H1 (cell line): ENCODE results near the gene TTC31. TPM values are rescaled to one million over a fixed set of nuclear protein-coding genes. Genes with fewer than 3 reads are reported as not detected.
A peak's percentile ranks its signal among the peaks of the same experiment; 100 is the strongest.

Experiments used
- CTCF ChIA-PET: fragments of 300-600 bp; sonication (Branson Sonifier 250); formaldehyde crosslinking; loops from one replicate; lab custom pipeline; 2021; ENCODE audit not compliant: partially characterized antibody; lab: Charles Lee
- POLR2A ChIA-PET: fragments of 300-600 bp; sonication (Branson Sonifier 250); formaldehyde crosslinking; loops from one replicate; lab custom pipeline; 2021; ENCODE audit warnings: inconsistent platforms; ENCODE audit not compliant: partially characterized antibody; lab: Charles Lee
- DNase-seq, 2 experiments: peaks; one replicate each; pipeline versions ENCODE4 v3.0.0 to v3.0.0-alpha.2; 2010 to 2022; ENCODE audit warnings: low spot score in 2 of 2, low read depth in 1 of 2, mixed read lengths in 1 of 2
- FAIRE-seq: peaks from 2 replicates; lab custom pipeline; 2011; peaks lifted over from hg19 to GRCh38; lab: Jason Lieb, UNC
- H2AFZ ChIP-seq: 2 replicates; pipeline ENCODE4 v1.8.1; 2012; ENCODE audit warnings: low read length, inconsistent platforms
- H2AK5ac ChIP-seq: 2 replicates; pipeline ENCODE4 v1.6.1; 2013; ENCODE audit warnings: low read depth, low read length
- H2BK120ac ChIP-seq: replicated peaks from 2 replicates; pipeline ENCODE3; 2013; ENCODE audit warnings: low read depth, low read length, inconsistent platforms
- H2BK12ac ChIP-seq: 2 replicates; pipeline ENCODE4 v1.6.1; 2013; ENCODE audit warnings: low read depth, low read length
- H2BK15ac ChIP-seq: 2 replicates; pipeline ENCODE4 v1.6.1; 2013; ENCODE audit warnings: low read length
- H2BK20ac ChIP-seq: 2 replicates; pipeline ENCODE4 v1.6.1; 2013; ENCODE audit warnings: low read length
- H2BK5ac ChIP-seq: 2 replicates; pipeline ENCODE4 v1.6.1; 2013; ENCODE audit warnings: low read depth, low read length
- H3K14ac ChIP-seq: 2 replicates; pipeline ENCODE4 v1.6.1; 2013; ENCODE audit warnings: inconsistent platforms; ENCODE audit not compliant: insufficient read length
- H3K18ac ChIP-seq: 2 replicates; pipeline ENCODE4 v1.6.1; 2013; ENCODE audit warnings: low read length; ENCODE audit errors: extremely low read depth
- H3K23ac ChIP-seq: 2 replicates; pipeline ENCODE4 v1.6.1; 2013; ENCODE audit warnings: inconsistent platforms; ENCODE audit not compliant: insufficient read length
- H3K23me2 ChIP-seq: 2 replicates; pipeline ENCODE4 v1.6.1; 2013; ENCODE audit warnings: low read depth, low read length
- H3K27ac ChIP-seq: 2 replicates; pipeline ENCODE4 v1.6.1; 2011; ENCODE audit warnings: low read depth, low read length, inconsistent platforms
- H3K27me3 ChIP-seq, 4 experiments: replicated peaks in 1 of 4; 1 replicate in 1 of 4; 2 replicates in 3 of 4; pipeline versions ENCODE4 v1.6.1 to v1.8.1; 2011 to 2013; ENCODE audit warnings: low read length in 3 of 4, mild to moderate bottlenecking in 3 of 4, inconsistent platforms in 2 of 4, mixed read lengths in 2 of 4, moderate library complexity in 1 of 4; ENCODE audit not compliant: control insufficient read depth in 3 of 4, insufficient read depth in 3 of 4; ENCODE audit errors: extremely low read depth in 1 of 4
- H3K36me3 ChIP-seq, 4 experiments: 2 replicates each; pipeline versions ENCODE4 v1.6.1 to v1.8.1; 2011 to 2013; ENCODE audit warnings: mild to moderate bottlenecking in 4 of 4, low read length in 3 of 4, moderate library complexity in 2 of 4, control low read depth in 1 of 4, inconsistent platforms in 1 of 4; ENCODE audit not compliant: insufficient read depth in 4 of 4, control insufficient read depth in 2 of 4
- H3K4ac ChIP-seq: replicated peaks from 2 replicates; pipeline ENCODE3; 2013; ENCODE audit warnings: low read length, low read depth, mixed read lengths, inconsistent platforms; ENCODE audit not compliant: insufficient read length
- H3K4me1 ChIP-seq, 4 experiments: replicated peaks in 1 of 4; 1 replicate in 1 of 4; 2 replicates in 3 of 4; pipeline versions ENCODE4 v1.6.1 to v1.8.1; 2011 to 2013; ENCODE audit warnings: low read length in 3 of 4, inconsistent platforms in 2 of 4, mixed read lengths in 1 of 4; ENCODE audit not compliant: insufficient read depth in 4 of 4, control insufficient read depth in 3 of 4
- H3K4me2 ChIP-seq, 2 experiments: 2 replicates each; pipeline versions ENCODE4 v1.6.1 to v1.8.1; 2011 to 2013; ENCODE audit warnings: low read depth in 2 of 2, low read length in 2 of 2, control low read depth in 1 of 2, inconsistent platforms in 1 of 2, mild to moderate bottlenecking in 1 of 2; ENCODE audit not compliant: insufficient read depth in 1 of 2
- H3K4me3 ChIP-seq, 4 experiments: fragments of 200-600, 300-600 bp in 1 of 4; sonication (generic), shearing (Covaris generic), sonication (Bioruptor Twin) in 1 of 4; 2 replicates each; pipeline versions ENCODE4 v1.5.1 to v1.8.1; 2011 to 2016; ENCODE audit warnings: low read length in 4 of 4, low read depth in 3 of 4, control low read depth in 2 of 4, inconsistent platforms in 2 of 4, mild to moderate bottlenecking in 2 of 4, mixed read lengths in 1 of 4, moderate library complexity in 1 of 4; ENCODE audit not compliant: insufficient read depth in 2 of 4; ENCODE audit errors: extremely low read depth in 1 of 4
- H3K56ac ChIP-seq: replicated peaks from 2 replicates; pipeline ENCODE3; 2013; ENCODE audit warnings: low read depth, mild to moderate bottlenecking, mixed read lengths, low read length, inconsistent platforms; ENCODE audit not compliant: insufficient read length
- H3K79me1 ChIP-seq: 2 replicates; pipeline ENCODE4 v1.6.1; 2013; ENCODE audit warnings: low read depth, low read length, control low read depth
- H3K79me2 ChIP-seq, 2 experiments: 2 replicates each; pipeline versions ENCODE4 v1.6.1 to v1.8.1; 2012 to 2013; ENCODE audit warnings: low read length in 2 of 2, mild to moderate bottlenecking in 2 of 2, inconsistent platforms in 1 of 2; ENCODE audit not compliant: insufficient read depth in 2 of 2, control insufficient read depth in 1 of 2
- H3K9ac ChIP-seq, 4 experiments: replicated peaks in 1 of 4; 1 replicate in 1 of 4; 2 replicates in 3 of 4; pipeline versions ENCODE4 v1.6.1 to v1.8.1; 2011 to 2013; ENCODE audit warnings: low read depth in 3 of 4, low read length in 3 of 4, control low read depth in 2 of 4, mild to moderate bottlenecking in 2 of 4, moderate library complexity in 2 of 4, inconsistent platforms in 1 of 4; ENCODE audit errors: extremely low read depth in 1 of 4
- H3K9me3 ChIP-seq, 2 experiments: 2 replicates each; pipeline versions ENCODE4 v1.6.1 to v1.8.1; 2012 to 2013; ENCODE audit warnings: mild to moderate bottlenecking in 2 of 2, moderate library complexity in 2 of 2, control low read depth in 1 of 2, inconsistent platforms in 1 of 2, low read depth in 1 of 2, low read length in 1 of 2, mixed read lengths in 1 of 2; ENCODE audit not compliant: insufficient read depth in 2 of 2
- H4K20me1 ChIP-seq, 2 experiments: replicated peaks in 1 of 2; 2 replicates each; pipeline versions ENCODE3 to v1.8.1; 2011 to 2013; ENCODE audit warnings: inconsistent platforms in 2 of 2, low read length in 2 of 2, mild to moderate bottlenecking in 1 of 2; ENCODE audit not compliant: insufficient read depth in 2 of 2, control insufficient read depth in 1 of 2
- H4K5ac ChIP-seq: 2 replicates; pipeline ENCODE4 v1.6.1; 2013; ENCODE audit warnings: low read length, low read depth, mixed read lengths, inconsistent platforms; ENCODE audit not compliant: insufficient read length
- H4K8ac ChIP-seq: 2 replicates; pipeline ENCODE4 v1.8.0; 2013; ENCODE audit warnings: mild to moderate bottlenecking, moderate library complexity, low read length, inconsistent platforms; ENCODE audit not compliant: insufficient read depth; ENCODE audit errors: extremely low read depth
- H4K91ac ChIP-seq: replicated peaks from 2 replicates; pipeline ENCODE3; 2013; ENCODE audit warnings: low read length, mixed read lengths, inconsistent platforms; ENCODE audit not compliant: insufficient read length
- BACH1 ChIP-seq: IDR thresholded peaks from 2 replicates; pipeline ENCODE4 v1.6.1; 2012; ENCODE audit warnings: low read length, improper control_type of control experiment
- CTBP2 ChIP-seq: IDR thresholded peaks from 2 replicates; pipeline ENCODE4 v1.7.0; 2011; ENCODE audit warnings: borderline replicate concordance, mild to moderate bottlenecking, moderate library complexity, mixed read lengths, low read length; ENCODE audit not compliant: insufficient read depth, insufficient read length
- KDM4A ChIP-seq: IDR thresholded peaks from one replicate; pipeline ENCODE4 v1.7.1; 2012; ENCODE audit warnings: low read depth, mild to moderate bottlenecking, moderate library complexity, low read length, inconsistent platforms; ENCODE audit not compliant: severe bottlenecking
- NANOG ChIP-seq: IDR thresholded peaks from 2 replicates; pipeline ENCODE4 v1.6.1; 2011; ENCODE audit warnings: low read length, low read depth, mild to moderate bottlenecking, inconsistent platforms; ENCODE audit not compliant: insufficient read depth, poor library complexity, severe bottlenecking
- SIN3A ChIP-seq, 2 experiments: IDR thresholded peaks in 1 of 2; conservative IDR thresholded peaks in 1 of 2; 2 replicates each; pipeline ENCODE4 v1.6.1; 2011 to 2012; ENCODE audit warnings: low read length in 2 of 2, improper control_type of control experiment in 1 of 2, low read depth in 1 of 2, mild to moderate bottlenecking in 1 of 2
- TBP ChIP-seq: IDR thresholded peaks from 2 replicates; pipeline ENCODE4 v1.6.1; 2011; ENCODE audit warnings: low read depth, low read length, improper control_type of control experiment
- USF2 ChIP-seq: IDR thresholded peaks from 2 replicates; pipeline ENCODE4 v1.6.1; 2011; ENCODE audit warnings: low read length, improper control_type of control experiment
- WGBS, 2 experiments: shearing (Covaris generic) in 1 of 2; methylation state at CpG; one replicate each; pipeline versions ENCODE4 v1.1.6 to v1.1.7; 2013 to 2015; ENCODE audit warnings: low lambda C conversion rate in 2 of 2, mixed read lengths in 2 of 2, inconsistent platforms in 1 of 2, low coverage in 1 of 2, missing lambda C conversion rate in 1 of 2; ENCODE audit not compliant: insufficient replicate concordance in 2 of 2, insufficient coverage in 1 of 2, insufficient read length in 1 of 2; ENCODE audit errors: extremely low coverage in 1 of 2, missing lambda C conversion rate in 1 of 2; 5-methylcytosine and 5-hydroxymethylcytosine counted together
- polyA plus RNA-seq, 7 experiments: library from polyadenylated mRNA; depleted of rRNA in 3 of 7; stranded (reverse) in 5 of 7; unstranded in 2 of 7; fragments of >200 nt in 5 of 7; fragments of 200-250 nt in 2 of 7; gene quantifications; 1 replicate in 5 of 7; 2 replicates in 1 of 7; 4 replicates in 1 of 7; pipeline versions ENCODE4 v1.2.1 to v1.2.3, GENCODE V29; 2011 to 2013; ENCODE audit warnings: missing spikeins in 2 of 7, mixed read lengths in 2 of 7
- total RNA-seq: library from RNA; stranded (reverse); fragmentation: NEBNext Ultra II Directional; extraction: Animal tissue kit (Norgen Biotek cat#: 25700); gene quantifications from 2 replicates; pipeline ENCODE4 v1.2.1, GENCODE V29; 2021
- TF ChIP-seq, protein P1 (sequence below): IDR thresholded peaks from 2 replicates; pipeline ENCODE4 v1.6.1; 2012; ENCODE audit warnings: inconsistent platforms

The TTC31 gene
- total and polyA plus RNA-seq, 2 of the 8 experiments (the other 6 are each of a cell fraction or from before 2014, with no cell fraction given): 28.8 to 29.9 TPM

DNA sequence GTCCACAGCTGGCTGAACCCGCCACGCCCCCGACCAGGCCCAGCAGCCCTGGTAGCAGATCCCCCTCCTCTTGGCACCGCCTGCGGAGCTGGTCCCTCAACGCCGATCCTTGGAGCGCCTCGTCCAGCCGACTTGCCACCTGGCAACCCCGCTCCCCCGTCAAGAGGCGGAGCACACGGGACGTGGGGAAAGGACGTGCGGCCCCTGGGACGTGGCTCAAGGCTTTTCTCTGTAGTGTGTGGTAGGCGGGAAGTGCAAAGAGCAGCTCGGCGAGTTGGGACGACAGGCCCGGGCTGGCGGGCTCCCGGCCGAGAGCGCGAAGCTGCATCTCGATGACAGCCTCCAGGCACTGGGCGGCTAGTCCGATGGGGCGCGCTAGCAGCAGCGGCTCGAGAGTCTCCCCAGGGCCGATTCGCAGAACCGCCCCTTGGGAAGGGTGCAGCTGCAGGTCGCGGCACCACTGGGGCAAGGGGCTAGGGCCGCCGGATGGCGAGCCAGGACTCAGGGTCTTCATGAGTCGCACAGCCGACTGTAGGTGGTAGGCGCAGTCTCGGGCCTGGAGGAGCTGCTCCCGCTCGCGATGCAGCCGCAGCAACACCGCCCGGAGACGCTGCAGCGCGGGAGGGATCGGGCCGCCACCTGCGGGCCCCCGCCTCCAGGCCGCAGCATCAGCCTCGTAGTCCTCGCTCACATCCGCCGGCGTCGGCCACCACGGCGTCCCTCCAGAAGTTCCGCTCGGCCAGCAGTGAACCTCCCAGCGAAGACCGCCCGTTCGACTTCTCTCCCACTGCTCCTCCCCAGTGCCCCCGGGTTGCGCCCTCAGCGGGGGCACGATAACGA, 700 bp upstream of the TTC31 start:
- Histone ChIP-seq H3K9ac (peak overlapping the region; percentile 41 to 87 (median 63)), H3K18ac (peak overlapping the region; percentile 91), H4K5ac (peak overlapping the region; percentile 85), H3K79me2 (peaks cover 0 to 9% of the 10 kb centered on the region in 2 experiments; a peak in 1 of 4 replicates), H2BK15ac (no peak overlapping the region), H3K79me1 (no peaks in the 10 kb centered on the region; the same call in 1 of the 2 replicates), H3K23ac (no peak overlapping the region), H3K27ac (peak overlapping the region; percentile 92), H3K9me3 (no peaks in the 10 kb centered on the region), H3K56ac (no peak overlapping the region), H4K20me1 (peaks cover 4 to 9% of the 10 kb centered on the region in 2 experiments), H2BK20ac (no peak overlapping the region), H4K91ac (peak overlapping the region; percentile 54), H3K23me2 (peaks cover 9% of the 10 kb centered on the region; the same call in 1 of the 2 replicates), H3K27me3 (no peaks in the 10 kb centered on the region; a peak in 1 of 7 replicates), H2BK12ac (no peak overlapping the region), H3K14ac (no peak overlapping the region), H3K4me3 (peak overlapping the region; percentile 69 to 99 (median 93)), H3K4ac (peak overlapping the region; percentile 85), H4K8ac (peak overlapping the region; percentile 96; the same call in 1 of the 2 replicates), H2AFZ (peak overlapping the region; percentile 89; the same call in 1 of the 2 replicates), H2AK5ac (no peak overlapping the region), H3K36me3 (peaks cover 0 to 6% (median 2%) of the 10 kb centered on the region in 4 experiments; a peak in 5 of 8 replicates), H3K4me1 (peaks cover 0 to 10% (median 4%) of the 10 kb centered on the region in 4 experiments; a peak in 4 of 7 replicates), H3K4me2 (peak overlapping the region; percentile 98 to 100), H2BK120ac (no peak overlapping the region), H2BK5ac (peak overlapping the region; percentile 97)
- FAIRE-seq: no peak
- CTCF ChIA-PET: interaction anchor here (0.8 to 8.0 kb wide), 25 partner anchors 9 to 109 kb away, joined by 3 to 73 read pairs (median 6); partner anchors contain the start of genes AUP1, HTRA2, INO80B and LBX2
- WGBS, 2 experiments: 3% methylated on average over 77 of the region's 80 CpGs; no CpG with 5 or more reads in 1 of the 2 experiments
- POLR2A ChIA-PET: interaction anchor here (0.8 to 7.3 kb wide), 23 partner anchors 9 to 106 kb away, joined by 3 to 85 read pairs (median 6); partner anchors contain the start of genes AUP1, C2orf81, DQX1 and HTRA2
- peak in 1 of 2 experiments; percentile 84 for DNase-seq
- TF ChIP-seq KDM4A (peak; percentile 88), BACH1 (no peak), NANOG (no peak), TBP (no peak), SIN3A (conservative IDR thresholded peaks at IDR 0.05 in 1 of 2, IDR thresholded peaks at IDR 0.05 in 1 of 2; ENCODE audit: low read depth in 1 of 2, low read length in 2 of 2) (peak; percentile 11 to 30; a peak in 1 of 4 replicates), USF2 (no peak), CTBP2 (no peak)
- TF ChIP-seq, protein P1, sequence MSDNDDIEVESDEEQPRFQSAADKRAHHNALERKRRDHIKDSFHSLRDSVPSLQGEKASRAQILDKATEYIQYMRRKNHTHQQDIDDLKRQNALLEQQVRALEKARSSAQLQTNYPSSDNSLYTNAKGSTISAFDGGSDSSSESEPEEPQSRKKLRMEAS: peak; percentile 8; the same call in 1 of the 2 replicates
